Measurements from ENCODE around the gene CCDC192. TPM values are rescaled to one million over a fixed set of nuclear protein-coding genes. Genes with fewer than 3 reads are reported as not detected.

Gene CCDC192
- total RNA-seq, 1 donor from 2014 or later: 0.26 TPM

DNA sequence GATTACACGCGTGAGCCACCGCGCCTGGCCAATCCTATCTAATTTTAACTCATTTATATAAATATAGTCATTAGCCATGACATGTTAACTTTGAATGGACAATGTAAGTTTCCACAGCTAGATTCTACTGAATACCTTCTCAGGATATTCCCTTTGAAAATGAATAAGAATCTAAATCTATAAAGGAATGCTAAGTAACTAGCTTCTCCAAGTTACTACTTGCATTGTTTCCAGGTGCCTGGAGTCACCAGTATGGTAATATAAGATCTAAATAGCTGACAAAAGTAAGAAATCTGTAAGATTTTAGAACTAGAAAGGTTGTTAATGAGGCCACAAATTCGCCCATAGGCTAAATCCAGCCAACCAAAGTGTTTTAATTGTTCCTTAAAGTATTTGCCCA is 191.3 kb downstream of the CCDC192 start:
- Mint-ChIP-seq H3K27ac (ENCODE audit: unreplicated experiment) (no peak overlapping the region), H3K27me3 (ENCODE audit: unreplicated experiment) (no peaks in the 10 kb centered on the region), H3K4me3 (ENCODE audit: unreplicated experiment) (no peak overlapping the region), H3K36me3 (ENCODE audit: low read depth, unreplicated experiment) (no peaks in the 10 kb centered on the region), H3K4me1 (ENCODE audit: unreplicated experiment) (no peaks in the 10 kb centered on the region), H3K9me3 (ENCODE audit: unreplicated experiment) (no peaks in the 10 kb centered on the region)
- TF ChIP-seq, protein P1, sequence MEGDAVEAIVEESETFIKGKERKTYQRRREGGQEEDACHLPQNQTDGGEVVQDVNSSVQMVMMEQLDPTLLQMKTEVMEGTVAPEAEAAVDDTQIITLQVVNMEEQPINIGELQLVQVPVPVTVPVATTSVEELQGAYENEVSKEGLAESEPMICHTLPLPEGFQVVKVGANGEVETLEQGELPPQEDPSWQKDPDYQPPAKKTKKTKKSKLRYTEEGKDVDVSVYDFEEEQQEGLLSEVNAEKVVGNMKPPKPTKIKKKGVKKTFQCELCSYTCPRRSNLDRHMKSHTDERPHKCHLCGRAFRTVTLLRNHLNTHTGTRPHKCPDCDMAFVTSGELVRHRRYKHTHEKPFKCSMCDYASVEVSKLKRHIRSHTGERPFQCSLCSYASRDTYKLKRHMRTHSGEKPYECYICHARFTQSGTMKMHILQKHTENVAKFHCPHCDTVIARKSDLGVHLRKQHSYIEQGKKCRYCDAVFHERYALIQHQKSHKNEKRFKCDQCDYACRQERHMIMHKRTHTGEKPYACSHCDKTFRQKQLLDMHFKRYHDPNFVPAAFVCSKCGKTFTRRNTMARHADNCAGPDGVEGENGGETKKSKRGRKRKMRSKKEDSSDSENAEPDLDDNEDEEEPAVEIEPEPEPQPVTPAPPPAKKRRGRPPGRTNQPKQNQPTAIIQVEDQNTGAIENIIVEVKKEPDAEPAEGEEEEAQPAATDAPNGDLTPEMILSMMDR (IDR thresholded peaks at IDR 0.05; ENCODE audit: unreplicated experiment): no peak
- no peak for DNase-seq (ENCODE audit: low spot score)

DNA sequence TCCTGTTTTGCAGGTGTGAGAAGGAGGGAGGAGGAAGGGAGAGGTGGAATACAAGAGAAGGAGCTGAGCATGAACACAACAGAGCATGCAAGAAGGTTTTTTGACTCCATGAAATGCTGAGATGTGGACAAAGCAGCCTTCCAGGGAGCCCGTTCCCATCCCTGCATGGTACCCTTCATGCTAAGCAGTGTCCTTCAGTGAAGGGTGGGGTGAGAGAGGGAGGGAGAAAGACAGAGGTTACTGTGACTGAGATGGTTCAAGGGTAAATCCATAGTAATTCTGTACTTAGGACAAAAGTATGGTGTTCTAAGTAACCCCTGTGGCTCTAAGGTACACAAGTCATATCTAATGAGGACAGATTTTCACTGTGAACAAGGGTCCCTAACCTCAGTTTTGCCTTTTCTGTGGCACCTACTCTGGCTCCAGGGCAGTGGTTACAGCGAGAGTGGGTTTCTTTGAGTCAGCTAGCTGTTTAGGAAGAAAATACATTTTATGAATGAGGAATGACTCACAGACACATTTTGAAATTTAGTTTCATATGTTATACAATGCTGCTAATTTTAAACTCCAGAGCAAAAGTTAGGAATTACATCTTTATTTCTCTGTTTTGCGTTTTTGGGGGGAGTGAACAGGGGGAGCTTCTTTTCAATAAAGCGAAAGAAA is 195.5 kb downstream of the CCDC192 start:
- Mint-ChIP-seq H3K36me3 (ENCODE audit: low read depth, unreplicated experiment) (no peaks in the 10 kb centered on the region), H3K27me3 (ENCODE audit: unreplicated experiment) (no peaks in the 10 kb centered on the region), H3K4me1 (ENCODE audit: unreplicated experiment) (no peaks in the 10 kb centered on the region), H3K4me3 (ENCODE audit: unreplicated experiment) (no peak overlapping the region), H3K27ac (ENCODE audit: unreplicated experiment) (no peak overlapping the region), H3K9me3 (ENCODE audit: unreplicated experiment) (no peaks in the 10 kb centered on the region)
- no peak for DNase-seq (ENCODE audit: low spot score)
- TF ChIP-seq, protein P1 (IDR thresholded peaks at IDR 0.05; ENCODE audit: unreplicated experiment): no peak

DNA sequence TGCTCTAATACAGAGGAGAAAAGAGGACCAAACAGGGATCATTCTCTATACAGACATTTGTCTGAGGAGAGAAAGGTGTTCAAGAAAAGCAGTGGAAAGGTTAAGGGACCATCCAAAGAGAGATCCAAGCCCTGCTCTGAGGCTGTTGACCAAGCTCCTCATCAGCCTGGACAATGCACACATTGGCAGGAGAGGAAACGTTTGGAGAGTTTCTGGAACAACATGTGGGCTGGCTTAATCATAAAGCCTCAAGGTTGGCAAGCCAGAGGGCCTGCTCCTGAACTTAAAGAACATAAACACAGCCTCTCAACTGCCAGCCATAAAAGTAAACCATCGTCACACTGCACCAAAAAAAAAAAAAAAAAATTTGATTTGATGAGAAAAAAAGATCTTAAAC is 196.0 kb downstream of the CCDC192 start:
- H3K27me3 Mint-ChIP-seq (ENCODE audit: unreplicated experiment): no peaks in the 10 kb centered on the region
- H3K4me1 Mint-ChIP-seq (ENCODE audit: unreplicated experiment): no peaks in the 10 kb centered on the region
- H3K9me3 Mint-ChIP-seq (ENCODE audit: unreplicated experiment): no peaks in the 10 kb centered on the region
- TF ChIP-seq, protein P1 (IDR thresholded peaks at IDR 0.05; ENCODE audit: unreplicated experiment): no peak
- no peak for DNase-seq (ENCODE audit: low spot score)
- H3K27ac Mint-ChIP-seq (ENCODE audit: unreplicated experiment): no peak overlapping the region
- H3K36me3 Mint-ChIP-seq (ENCODE audit: low read depth, unreplicated experiment): no peaks in the 10 kb centered on the region
- H3K4me3 Mint-ChIP-seq (ENCODE audit: unreplicated experiment): no peak overlapping the region

DNA sequence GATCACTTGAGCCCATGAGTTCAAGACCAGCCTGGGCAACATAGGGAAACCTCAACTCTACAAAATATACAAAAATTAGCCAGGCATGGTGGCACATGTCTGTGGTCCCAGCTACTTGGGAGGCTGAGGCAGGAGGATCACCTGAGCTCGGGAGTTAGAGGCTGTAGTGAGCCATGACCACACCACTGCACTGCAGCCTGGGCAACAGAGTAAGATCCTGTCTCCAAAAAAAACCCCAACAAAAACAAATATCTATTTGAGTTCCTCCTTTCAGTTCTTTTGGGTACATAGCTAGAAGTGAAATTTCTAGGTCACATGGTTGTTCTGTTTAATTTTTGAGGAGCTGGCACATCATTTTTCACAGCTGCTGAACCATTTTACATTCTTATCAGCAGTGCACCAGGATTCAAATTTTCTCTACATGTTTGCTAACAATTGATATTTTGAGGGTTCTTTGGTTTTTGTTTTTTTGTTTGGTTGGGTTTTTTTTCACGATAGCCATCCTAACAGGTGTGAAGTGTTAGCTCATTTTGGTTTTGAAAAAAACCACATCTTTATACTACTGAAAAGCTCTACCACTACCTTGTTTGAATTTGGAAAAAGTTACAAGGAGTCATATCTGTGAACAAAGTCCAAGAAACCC is 203.5 kb downstream of the CCDC192 start:
- TF ChIP-seq, protein P1 (IDR thresholded peaks at IDR 0.05; ENCODE audit: unreplicated experiment): no peak
- no peaks in the 10 kb centered on the region for H3K36me3 Mint-ChIP-seq (ENCODE audit: low read depth, unreplicated experiment)
- no peak overlapping the region for H3K27ac Mint-ChIP-seq (ENCODE audit: unreplicated experiment)
- peaks cover 7% of the 10 kb centered on the region for H3K4me1 Mint-ChIP-seq (ENCODE audit: unreplicated experiment)
- peaks cover 2% of the 10 kb centered on the region for H3K27me3 Mint-ChIP-seq (ENCODE audit: unreplicated experiment)
- no peak for DNase-seq (ENCODE audit: low spot score)
- H3K9me3 Mint-ChIP-seq (ENCODE audit: unreplicated experiment): no peaks in the 10 kb centered on the region
- H3K4me3 Mint-ChIP-seq (ENCODE audit: unreplicated experiment): no peak overlapping the region

DNA sequence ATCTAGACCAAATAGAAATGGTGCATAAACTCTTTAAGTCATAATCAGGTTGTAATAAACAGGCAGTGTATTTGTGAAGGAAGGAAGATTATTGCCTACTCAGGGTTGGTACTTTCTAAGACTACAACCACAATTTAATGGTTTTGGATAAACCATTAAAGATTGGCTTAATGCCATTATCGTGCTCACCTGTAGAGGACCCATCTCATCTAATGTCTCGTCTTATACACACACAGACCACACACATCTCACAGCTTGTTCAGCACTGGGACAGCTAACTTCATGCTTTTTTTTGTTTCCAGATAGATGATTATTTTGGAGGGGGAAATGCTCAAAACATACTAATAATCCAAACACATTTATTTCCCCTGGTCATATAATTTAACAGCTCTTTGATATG is 204.7 kb downstream of the CCDC192 start:
- H3K9me3 Mint-ChIP-seq (ENCODE audit: unreplicated experiment): no peaks in the 10 kb centered on the region
- TF ChIP-seq, protein P1 (IDR thresholded peaks at IDR 0.05; ENCODE audit: unreplicated experiment): no peak
- H3K36me3 Mint-ChIP-seq (ENCODE audit: low read depth, unreplicated experiment): no peaks in the 10 kb centered on the region
- H3K4me3 Mint-ChIP-seq (ENCODE audit: unreplicated experiment): no peak overlapping the region
- no peak overlapping the region for H3K27ac Mint-ChIP-seq (ENCODE audit: unreplicated experiment)
- DNase-seq (ENCODE audit: low spot score): no peak
- peaks cover 2% of the 10 kb centered on the region for H3K27me3 Mint-ChIP-seq (ENCODE audit: unreplicated experiment)
- H3K4me1 Mint-ChIP-seq (ENCODE audit: unreplicated experiment): peaks cover 7% of the 10 kb centered on the region
